K562 (cell line): ENCODE data around the gene OPCML. TPM values are rescaled to one million over a fixed set of nuclear protein-coding genes. Genes with fewer than 3 reads are reported as not detected.

Experiments used
- ATAC-seq: fragments of 200-7000 bp; cut with Tn5 transposase; 3 replicates; pipeline ENCODE4 v1.9.1; 2020; ENCODE audit warnings: moderate library complexity
- BruUV-seq: library from RNA; stranded (reverse); fragments of 400-500 nt; replicated peaks from 2 replicates; lab custom pipeline; 2021; lab: Mats Ljungman, UMichigan
- CTCF ChIA-PET: fragments of 300-600 bp; formaldehyde crosslinking; extraction: SDS; loops from one replicate; lab custom pipeline; 2021; ENCODE audit warnings: low intra/inter-chr PET ratio; lab: Yijun Ruan, JAX
- POLR2A ChIA-PET: fragments of 300-600, 350-650 bp; sonication (Branson Sonifier 250); formaldehyde crosslinking; extraction: SDS; loops from one replicate; lab custom pipeline; 2021; ENCODE audit warnings: antibody characterized with exemption, inconsistent platforms; lab: Yijun Ruan, JAX
- DNase-seq, 4 experiments: peaks; one replicate each; pipeline versions ENCODE4 v3.0.0 to v3.0.0-alpha.2; 2011 to 2018; ENCODE audit warnings: low spot score in 3 of 4, mixed read lengths in 3 of 4; ENCODE audit errors: extremely low read depth in 1 of 4
- FAIRE-seq: peaks from 2 replicates; lab custom pipeline; 2011; peaks lifted over from hg19 to GRCh38; lab: Jason Lieb, UNC
- H2AFZ ChIP-seq: 2 replicates; pipeline ENCODE4 v1.6.0; 2011; ENCODE audit warnings: low read depth, low read length, control low read depth, inconsistent platforms
- H3K27ac ChIP-seq: fragments of 200-600 bp; 3 replicates; pipeline ENCODE4 v1.8.0; 2011; ENCODE audit warnings: low read depth, mild to moderate bottlenecking, control low read depth, inconsistent platforms, low read length, moderate library complexity, mixed read lengths; ENCODE audit errors: extremely low read depth
- H3K27me3 ChIP-seq, 2 experiments: fragments of 300-600 bp in 1 of 2; 2 replicates in 1 of 2; 3 replicates in 1 of 2; pipeline versions ENCODE4 v1.6.0 to v1.8.0; 2011; ENCODE audit warnings: inconsistent platforms in 2 of 2, low read length in 2 of 2, mild to moderate bottlenecking in 1 of 2, mixed read lengths in 1 of 2, moderate library complexity in 1 of 2; ENCODE audit not compliant: control insufficient read depth in 2 of 2, insufficient read depth in 2 of 2
- H3K36me3 ChIP-seq: fragments of 300-600 bp; 3 replicates; pipeline ENCODE4 v1.8.0; 2011; ENCODE audit warnings: mild to moderate bottlenecking, low read length, inconsistent platforms; ENCODE audit not compliant: control insufficient read depth, insufficient read depth
- H3K4me1 ChIP-seq, 2 experiments: fragments of 200-600 bp in 1 of 2; replicated peaks in 1 of 2; 2 replicates in 1 of 2; 3 replicates in 1 of 2; pipeline versions ENCODE4 v1.5.1 to v1.8.0; 2011; ENCODE audit warnings: inconsistent platforms in 2 of 2, low read length in 2 of 2, mild to moderate bottlenecking in 1 of 2, mixed read lengths in 1 of 2, moderate library complexity in 1 of 2; ENCODE audit not compliant: control insufficient read depth in 2 of 2, insufficient read depth in 2 of 2
- H3K4me2 ChIP-seq: 2 replicates; pipeline ENCODE4 v1.6.1; 2011; ENCODE audit warnings: low read length, control low read depth, inconsistent platforms, mixed read lengths; ENCODE audit not compliant: insufficient read depth
- H3K4me3 ChIP-seq: fragments of 200-600 bp; sonication (generic), shearing (Covaris generic); 2 replicates; pipeline ENCODE4 v1.5.1; 2016; ENCODE audit warnings: control low read depth, inconsistent platforms
- H3K79me2 ChIP-seq: fragments of 200-600 bp; 3 replicates; pipeline ENCODE4 v1.8.0; 2011; ENCODE audit warnings: low read length, inconsistent platforms; ENCODE audit not compliant: control insufficient read depth, insufficient read depth
- H3K9ac ChIP-seq, 2 experiments: 2 replicates each; pipeline versions ENCODE4 v1.6.0 to v1.6.1; 2011; ENCODE audit warnings: low read depth in 2 of 2, low read length in 2 of 2, control low read depth in 1 of 2, inconsistent platforms in 1 of 2, mild to moderate bottlenecking in 1 of 2, mixed read lengths in 1 of 2; ENCODE audit not compliant: insufficient read depth in 1 of 2
- H3K9me1 ChIP-seq: one replicate; pipeline ENCODE4 v1.6.0; 2011; ENCODE audit warnings: inconsistent platforms, mild to moderate bottlenecking, low read length, moderate library complexity; ENCODE audit not compliant: control insufficient read depth, insufficient read depth
- H3K9me3 ChIP-seq: replicated peaks from 2 replicates; pipeline ENCODE4 v1.5.1; 2011; ENCODE audit warnings: low read depth, low read length, inconsistent platforms; ENCODE audit not compliant: control insufficient read depth, insufficient read depth
- H4K20me1 ChIP-seq: replicated peaks from 2 replicates; pipeline ENCODE4 v1.6.1; 2011; ENCODE audit warnings: low read length, inconsistent platforms, mixed read lengths; ENCODE audit not compliant: control insufficient read depth, insufficient read depth
- CTCFL ChIP-seq: IDR thresholded peaks from 2 replicates; pipeline ENCODE4 v1.6.1; 2011; ENCODE audit warnings: borderline replicate concordance, low read depth, mild to moderate bottlenecking, moderate library complexity, low read length; ENCODE audit not compliant: insufficient read depth, poor library complexity, severe bottlenecking
- FOXA3 ChIP-seq, 2 experiments: fragments of 450-650 bp in 1 of 2; sonication (generic) in 1 of 2; formaldehyde crosslinking; IDR thresholded peaks in 1 of 2; conservative IDR thresholded peaks in 1 of 2; 2 replicates each; pipeline versions ENCODE4 v1.4.0 to v1.8.0; 2020 to 2022; ENCODE audit warnings: mild to moderate bottlenecking in 2 of 2, missing genetic modification reagents in 1 of 2
- HBP1 ChIP-seq: fragments of 450-650 bp; formaldehyde crosslinking; IDR thresholded peaks from 2 replicates; pipeline ENCODE4 v1.4.0; 2022; ENCODE audit warnings: missing genetic modification characterization
- HNRNPK ChIP-seq: fragments of 200-400 bp; formaldehyde crosslinking; IDR thresholded peaks from one replicate; pipeline ENCODE4 v1.6.1; 2018; ENCODE audit warnings: mild to moderate bottlenecking, low read depth, low read length; ENCODE audit not compliant: poor library complexity, severe bottlenecking
- MAFG ChIP-seq: fragments of 450-650 bp; conservative IDR thresholded peaks from 2 replicates; pipeline ENCODE4 v1.6.1; 2016; ENCODE audit warnings: missing genetic modification characterization, missing compliant biosample characterization
- SNAPC5 ChIP-seq: fragments of 250-450 bp; sonication (Bioruptor Pico); IDR thresholded peaks from 2 replicates; pipeline ENCODE4 v1.8.0; 2021; ENCODE audit warnings: moderate library complexity, mild to moderate bottlenecking, inconsistent platforms
- YY1 ChIP-seq, 3 experiments: IDR thresholded peaks; 2 replicates each; pipeline ENCODE4 v1.6.1; 2011; ENCODE audit warnings: low read length in 2 of 3, mild to moderate bottlenecking in 2 of 3, moderate library complexity in 2 of 3, borderline replicate concordance in 1 of 3, control low read depth in 1 of 3, low read depth in 1 of 3; ENCODE audit not compliant: insufficient read depth in 3 of 3, insufficient replicate concordance in 2 of 3, control insufficient read depth in 1 of 3, insufficient read length in 1 of 3; ENCODE audit errors: extremely low read depth in 1 of 3
- WGBS: fragments of 100-300 bp; shearing (Covaris generic); methylation state at CpG from one replicate; pipeline ENCODE4 v1.1.6; 2016; ENCODE audit warnings: low coverage, mixed read lengths; ENCODE audit not compliant: insufficient coverage; ENCODE audit errors: missing lambda C conversion rate; 5-methylcytosine and 5-hydroxymethylcytosine counted together
- in situ Hi-C: fragments of 300-500 bp; cut with MboI; formaldehyde crosslinking; loops from 4 replicates; pipeline ENCODE4 v1.15.0; 2018; ENCODE audit warnings: inconsistent platforms, mixed read lengths
- intact Hi-C: fragments of 100-400 bp; cut with micrococcal nuclease; formaldehyde crosslinking; loops from 2 replicates; pipeline ENCODE4 v1.14.2; 2022
- polyA plus RNA-seq, 8 experiments: library from polyadenylated mRNA; depleted of rRNA in 4 of 8; stranded (reverse) in 5 of 8; unstranded in 3 of 8; fragments of >200 nt; fragmentation: Nextera tagmentation in 2 of 8; fragmentation: Illumina TruSeq in 1 of 8; extraction: Ambion mirVana in 2 of 8; extraction: Trizol in 1 of 8; gene quantifications; 2 replicates each; pipeline versions ENCODE4 v1.2.1 to v1.2.3, GENCODE V29; 2011 to 2014; ENCODE audit warnings: inconsistent platforms in 1 of 8, missing spikeins in 1 of 8
- total RNA-seq, 7 experiments: library from RNA; depleted of rRNA in 6 of 7; stranded (reverse); fragments of >200 nt in 6 of 7; fragmentation: Illumina TruSeq in 2 of 7; extraction: Trizol in 2 of 7; gene quantifications; 2 replicates each; pipeline versions ENCODE4 v1.2.1 to v1.2.3, GENCODE V29; 2011 to 2021; ENCODE audit warnings: low replicate concordance in 1 of 7

Gene OPCML
- total and polyA plus RNA-seq, 9 of the 15 experiments (the other 6 are each of a cell fraction or from before 2014, with no cell fraction given): not detected

GRCh38 chr11:132579634-132580327 is 952.5 kb downstream of the OPCML start:
- H3K4me3 ChIP-seq: no peak overlapping the region
- in situ Hi-C loops (no loop called here), intact Hi-C loops (no loop called here)
- H3K27ac ChIP-seq: no peak overlapping the region
- no peaks in the 10 kb centered on the region for H3K36me3 ChIP-seq
- TF ChIP-seq HNRNPK: no peak
- no peak for TF ChIP-seq FOXA3 (CRISPR knock-in tag; conservative IDR thresholded peaks at IDR 0.05 in 1 of 2, IDR thresholded peaks at IDR 0.05 in 1 of 2)
- TF ChIP-seq HBP1 (CRISPR knock-in tag): no peak
- TF ChIP-seq YY1 (IDR thresholded peaks at IDR 0.05; ENCODE audit: borderline replicate concordance in 1 of 3, control insufficient read depth in 1 of 3, extremely low read depth in 1 of 3, insufficient read depth in 3 of 3, insufficient read length in 1 of 3, insufficient replicate concordance in 2 of 3, low read depth in 1 of 3, low read length in 2 of 3): no peak
- no peak for TF ChIP-seq SNAPC5 (CRISPR knock-in tag)
- no peak for TF ChIP-seq CTCFL
- no peak for TF ChIP-seq MAFG (tag)
- no TSS peak for BruUV-seq
- no peaks in the 10 kb centered on the region for H4K20me1 ChIP-seq
- no peak for DNase-seq
- no peaks in the 10 kb centered on the region for H3K9me1 ChIP-seq
- no peak overlapping the region for H2AFZ ChIP-seq
- ChIA-PET POLR2A (no interaction called here), CTCF (no interaction called here)
- H3K4me2 ChIP-seq: no peak overlapping the region
- H3K4me1 ChIP-seq: no peaks in the 10 kb centered on the region
- H3K27me3 ChIP-seq: no peaks in the 10 kb centered on the region
- H3K9ac ChIP-seq: no peak overlapping the region
- H3K9me3 ChIP-seq: no peaks in the 10 kb centered on the region
- no peaks in the 10 kb centered on the region for H3K79me2 ChIP-seq
- no peak for ATAC-seq
- no peak for FAIRE-seq
- WGBS: 0% methylated on average over 10 of the region's 10 CpGs
